Fibroblast of mammary gland (primary cell): ENCODE data around the gene AGRP.

Experiments
- DNase-seq: peaks from one replicate; pipeline ENCODE4 v3.0.0-alpha.2; 2010; ENCODE audit warnings: low read depth
- H3K4me3 ChIP-seq: 2 replicates; pipeline ENCODE4 v1.5.1; 2011; ENCODE audit warnings: low read depth, mild to moderate bottlenecking, low read length, moderate library complexity; ENCODE audit not compliant: control insufficient read depth
- CTCF ChIP-seq: conservative IDR thresholded peaks from 2 replicates; pipeline ENCODE4 v1.5.1; 2011; ENCODE audit warnings: low read depth, low read length, inconsistent platforms; ENCODE audit not compliant: control insufficient read depth, insufficient read depth

AGRP gene

GRCh38 chr16:67451061-67451703 lies 32.2 kb downstream of the AGRP start:
- TF ChIP-seq CTCF: no peak
- H3K4me3 ChIP-seq: no peak overlapping the region
- no peak for DNase-seq

GRCh38 chr16:67449739-67450138 lies 33.6 kb downstream of the AGRP start:
- TF ChIP-seq CTCF: no peak
- H3K4me3 ChIP-seq: no peak overlapping the region
- no peak for DNase-seq

DNA sequence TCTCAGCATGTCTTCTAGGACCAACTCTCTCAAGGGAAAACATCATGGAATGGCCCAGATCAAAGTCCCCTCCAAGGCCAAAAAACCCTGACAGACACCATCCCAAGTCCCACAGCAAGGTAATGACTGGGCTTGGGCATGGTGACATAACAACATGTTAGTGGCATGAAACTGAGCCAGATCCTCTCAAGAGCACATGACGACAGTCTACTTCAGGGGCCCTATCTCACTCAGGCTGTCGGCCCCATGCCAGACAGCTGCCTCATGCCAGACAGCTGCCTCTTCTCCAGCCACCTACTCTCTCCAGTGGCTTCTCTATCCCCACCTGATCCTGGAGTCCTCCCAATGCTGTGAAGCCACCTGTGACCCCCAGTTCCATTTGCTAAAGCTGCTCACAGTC lies 34.0 kb downstream of the AGRP start:
- H3K4me3 ChIP-seq: no peak overlapping the region
- no peak for DNase-seq
- no peak for TF ChIP-seq CTCF

GRCh38 chr16:67448580-67448979 lies 34.8 kb downstream of the AGRP start:
- no peak for TF ChIP-seq CTCF
- no peak overlapping the region for H3K4me3 ChIP-seq
- DNase-seq: no peak

GRCh38 chr16:67447508-67448076 lies 35.8 kb downstream of the AGRP start:
- peak; percentile 53 for DNase-seq
- H3K4me3 ChIP-seq: no peak overlapping the region
- peak; percentile 66 for TF ChIP-seq CTCF

- no peak for DNase-seq
- TF ChIP-seq CTCF: no peak
- H3K4me3 ChIP-seq: no peak overlapping the region
These were observed 36.3 kb downstream of the AGRP start for GRCh38 chr16:67446968-67447507.
